IPS-NIHi7 (cell line): ENCODE results near the gene PKP2.

Experiments
- DNase-seq: peaks from one replicate; pipeline ENCODE4 v3.0.0; 2012; ENCODE audit warnings: mixed read lengths; ENCODE audit errors: extremely low spot score

Gene PKP2

DNA sequence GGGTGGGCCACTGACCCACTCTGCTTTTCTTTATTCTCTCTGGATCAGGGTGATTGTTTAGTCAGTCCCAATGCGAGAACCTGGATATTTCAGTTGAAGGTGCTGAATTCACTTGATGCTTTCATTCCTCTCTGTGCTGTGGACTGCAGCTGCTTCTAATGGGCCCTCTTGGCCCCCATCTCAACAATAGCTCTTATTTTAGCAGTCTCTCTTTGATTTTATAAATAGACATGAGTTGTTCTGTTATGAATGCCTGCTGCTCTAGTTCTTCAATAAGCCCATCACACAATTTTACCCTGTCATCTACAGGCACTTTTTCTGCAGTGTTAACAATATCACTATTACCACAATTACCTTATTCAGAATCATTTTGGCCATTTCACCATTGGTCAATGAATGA, 86.7 kb downstream of the PKP2 start:
- DNase-seq, result no peak

DNA sequence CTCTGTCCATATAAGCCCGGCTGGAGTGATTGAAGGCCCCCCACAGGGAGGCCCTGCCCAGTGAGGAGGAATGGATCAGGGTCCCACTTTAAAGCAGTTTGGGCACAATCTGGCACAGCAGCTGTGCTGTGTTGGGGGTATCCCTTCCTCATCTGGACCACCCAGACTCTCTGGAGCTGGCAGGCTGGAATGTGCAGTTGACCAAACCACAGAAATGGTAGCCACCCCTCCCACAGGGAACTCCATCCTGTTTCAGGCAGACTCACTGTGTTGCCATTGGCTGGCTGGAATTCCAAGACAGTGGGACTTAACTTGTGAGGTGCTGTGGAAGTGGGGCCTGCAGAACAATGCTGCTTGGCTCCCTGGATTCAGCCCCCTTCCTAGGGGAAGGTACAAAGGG, 87.4 kb downstream of the PKP2 start:
- no peak for DNase-seq

DNA sequence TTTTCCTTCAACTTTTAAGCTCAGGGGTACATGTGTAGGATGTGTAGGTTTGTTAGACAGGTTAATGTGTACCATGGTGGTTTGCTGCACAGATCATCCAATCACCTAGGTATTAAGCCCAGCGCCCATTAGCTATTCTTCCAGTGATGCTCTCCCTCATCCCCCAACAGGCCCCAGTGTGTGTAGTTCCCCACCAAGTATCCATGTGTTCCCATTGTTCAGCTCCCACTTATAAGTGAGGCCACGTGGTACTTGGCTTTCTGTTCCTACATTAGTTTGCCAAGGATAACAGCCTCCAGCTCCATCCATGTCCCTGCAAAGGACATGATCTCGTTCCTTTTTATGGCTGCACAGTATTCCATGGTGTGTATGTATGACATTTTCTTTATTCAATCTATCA, 92.3 kb downstream of the PKP2 start:
- DNase-seq, result no peak

DNA sequence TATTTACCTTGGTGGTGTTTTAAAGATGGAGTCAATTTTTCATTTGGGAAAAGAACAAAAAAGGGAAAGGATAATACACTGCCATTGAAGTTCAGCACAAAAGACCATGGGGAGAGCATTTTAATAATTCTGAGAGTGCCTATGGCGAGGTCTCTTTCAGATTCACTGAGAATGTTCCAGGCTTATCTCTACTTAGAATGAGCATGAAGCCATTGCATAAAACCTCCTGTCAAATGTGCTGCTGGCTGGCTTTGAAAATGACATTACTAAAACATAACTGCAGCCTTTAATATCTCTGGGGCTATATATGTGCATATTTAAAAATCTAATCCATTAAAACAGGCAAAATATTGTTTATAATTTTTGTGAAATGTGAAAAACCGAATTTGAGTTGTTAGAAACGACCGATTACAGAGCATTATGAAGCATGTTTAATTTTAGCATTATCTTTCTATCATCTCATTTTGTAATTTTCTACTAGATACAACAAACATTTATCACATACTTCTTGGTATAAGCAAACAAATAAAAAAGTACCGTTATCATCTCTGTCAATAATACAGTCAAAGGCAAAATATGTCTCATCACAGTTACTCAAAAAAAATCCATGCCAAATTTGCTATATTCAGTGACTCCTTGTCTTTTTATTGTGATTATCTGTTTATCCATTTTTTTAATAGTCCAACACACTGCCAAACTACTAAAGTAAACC, 95.2 kb downstream of the PKP2 start:
- no peak for DNase-seq

DNA sequence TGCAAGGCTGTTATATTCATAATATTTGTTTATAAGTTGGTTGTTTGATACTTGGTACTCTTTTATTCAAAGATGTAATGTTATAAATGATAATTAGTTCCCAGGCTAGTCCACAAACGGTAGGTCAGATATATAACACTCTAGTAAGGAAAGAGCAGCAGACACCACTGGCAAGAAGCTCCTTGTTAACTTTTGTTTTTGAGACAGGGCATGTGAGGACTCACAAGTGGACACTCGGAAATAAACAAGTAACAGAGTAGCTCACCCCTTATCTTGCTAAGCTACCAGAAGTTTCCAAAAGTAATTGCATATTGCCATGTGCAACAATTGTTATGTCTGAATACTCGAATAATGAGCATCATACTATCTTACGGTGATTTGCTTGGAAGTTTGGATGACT, 102.3 kb downstream of the PKP2 start:
- DNase-seq, result no peak

DNA sequence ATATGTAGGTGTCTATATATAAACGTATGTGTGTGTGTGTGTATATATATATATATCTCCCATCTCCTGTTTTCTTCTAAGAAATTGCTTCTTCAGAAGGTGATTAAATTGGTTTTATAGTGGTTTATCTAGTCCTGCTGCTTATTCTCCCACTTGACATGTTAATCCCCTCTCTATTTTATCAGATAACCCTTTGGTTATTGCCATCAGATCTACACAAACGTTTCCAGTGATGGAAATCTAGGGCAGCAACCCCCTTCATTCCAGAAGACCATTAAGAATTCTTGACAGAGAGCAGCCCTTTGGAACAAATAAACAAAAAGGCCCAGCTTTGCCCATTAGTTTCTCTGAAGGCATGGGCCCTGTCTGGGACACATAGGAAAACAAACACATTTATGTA, 106.7 kb downstream of the PKP2 start:
- no peak for DNase-seq

DNA sequence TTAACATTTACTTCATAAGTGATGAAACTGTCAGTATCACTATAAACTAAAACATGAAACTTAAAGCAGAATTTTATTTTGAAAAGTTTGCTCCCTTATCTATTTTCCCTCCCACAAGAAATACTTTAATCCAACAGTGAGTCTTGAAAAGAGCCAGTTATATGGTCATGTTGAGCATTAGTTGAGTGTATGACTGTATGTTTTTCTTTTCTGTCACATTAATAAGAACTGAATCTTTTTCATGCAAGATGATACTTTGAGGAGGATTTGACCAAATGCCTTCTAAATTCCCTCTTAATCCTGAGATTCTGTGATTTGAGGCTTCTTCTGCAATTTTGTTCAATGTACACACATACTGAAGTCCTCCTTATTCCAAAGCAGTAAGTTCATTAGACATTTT, 107.1 kb downstream of the PKP2 start:
- DNase-seq, result no peak

DNA sequence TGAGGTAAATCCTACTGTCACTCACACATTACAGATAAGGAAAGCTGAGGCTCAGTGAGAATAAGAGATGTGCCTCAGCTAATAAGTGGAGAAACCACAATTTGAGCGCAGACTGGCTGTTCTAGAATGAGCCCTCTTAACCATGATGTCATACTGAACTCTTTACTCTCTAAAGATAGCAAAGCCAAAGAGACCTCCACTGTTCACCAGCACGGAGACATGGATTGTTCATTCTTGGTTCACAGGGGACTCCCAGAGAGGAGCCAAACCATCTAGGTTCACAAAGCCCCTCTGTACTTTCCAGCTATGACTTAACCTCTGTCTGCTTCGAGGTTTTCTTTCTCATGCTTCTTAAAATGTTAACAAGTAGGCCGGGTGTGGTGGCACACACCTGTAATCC, 108.2 kb downstream of the PKP2 start:
- no peak for DNase-seq

DNA sequence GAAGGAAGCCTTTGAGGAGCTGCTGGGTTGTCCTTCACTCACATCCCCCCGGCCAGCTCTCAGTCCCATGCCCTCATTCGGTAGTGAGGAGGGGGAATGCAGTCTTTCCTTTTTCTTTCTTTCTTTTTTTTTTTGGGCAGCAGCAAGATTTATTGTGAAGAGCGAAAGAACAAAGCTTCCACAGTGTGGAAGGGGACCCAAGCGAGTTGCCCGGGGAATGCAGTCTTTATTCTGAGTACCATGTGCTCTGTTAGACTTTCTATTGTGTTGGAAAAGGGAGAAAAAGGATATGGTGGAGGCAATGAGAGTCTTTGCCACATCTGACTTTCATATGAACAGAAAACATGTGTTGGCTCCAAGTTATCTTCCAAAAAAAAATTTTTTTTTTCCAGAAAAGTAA, 111.0 kb downstream of the PKP2 start:
- no peak for DNase-seq

DNA sequence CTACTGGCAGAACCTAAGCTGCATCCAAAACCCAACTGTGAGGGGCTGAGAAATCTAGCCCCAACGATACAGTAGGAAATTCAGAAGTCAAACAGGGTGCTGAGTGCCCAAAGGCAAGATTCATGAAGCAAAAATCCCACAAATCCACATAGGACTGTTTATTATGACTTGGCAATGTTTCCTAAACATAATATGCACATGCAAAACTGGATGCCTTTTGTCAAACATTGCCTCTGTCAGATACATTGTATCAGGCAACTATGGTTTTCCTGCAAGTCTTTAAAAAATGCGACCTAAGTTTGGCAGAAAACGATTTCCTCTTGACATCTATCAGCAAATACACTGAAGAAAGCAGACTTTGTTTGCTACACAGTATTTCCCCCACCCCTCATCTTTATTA, 113.5 kb downstream of the PKP2 start:
- no peak for DNase-seq

DNA sequence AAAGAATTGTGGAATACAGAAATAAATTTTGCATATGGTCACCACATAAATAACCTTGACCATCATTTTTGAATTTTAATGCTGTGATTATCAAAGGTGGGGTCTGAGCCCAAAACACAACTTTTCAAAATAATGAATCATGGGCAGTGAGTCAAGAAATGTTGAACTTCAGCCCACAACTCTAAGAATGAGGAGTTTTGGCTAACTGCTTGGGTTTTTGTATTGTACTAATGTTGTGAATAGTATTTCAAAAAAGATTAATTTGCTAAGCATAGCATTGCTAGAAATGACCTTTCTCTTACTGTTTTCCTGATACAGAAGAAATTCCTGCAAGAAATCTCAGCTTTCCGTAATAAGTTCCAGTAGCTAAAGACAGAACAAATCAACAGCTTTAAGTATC, 116.5 kb downstream of the PKP2 start:
- DNase-seq, result no peak

DNA sequence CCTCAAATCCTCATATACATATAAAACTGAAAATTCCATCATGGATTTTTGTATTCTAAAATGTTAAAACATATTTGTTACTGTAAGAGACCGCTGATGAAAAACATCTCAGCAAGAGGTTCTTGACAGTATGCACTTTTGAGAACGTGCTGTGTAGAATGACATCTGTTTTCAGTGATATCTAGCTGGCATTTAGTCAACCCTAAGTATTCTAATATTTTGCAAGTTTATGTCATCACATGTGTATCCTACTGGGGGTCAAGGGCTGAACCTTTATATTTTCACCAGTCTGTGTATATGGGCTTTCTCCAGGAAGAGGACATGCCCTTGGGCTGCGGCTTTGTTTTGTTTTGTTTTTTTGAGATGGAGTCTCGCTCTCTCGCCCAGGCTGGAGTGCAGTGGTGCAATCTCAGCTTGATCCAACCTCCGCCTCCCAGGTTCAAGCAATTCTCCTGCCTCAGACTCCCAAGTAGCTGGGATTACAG, 118.8 kb downstream of the PKP2 start:
- DNase-seq, result no peak

DNA sequence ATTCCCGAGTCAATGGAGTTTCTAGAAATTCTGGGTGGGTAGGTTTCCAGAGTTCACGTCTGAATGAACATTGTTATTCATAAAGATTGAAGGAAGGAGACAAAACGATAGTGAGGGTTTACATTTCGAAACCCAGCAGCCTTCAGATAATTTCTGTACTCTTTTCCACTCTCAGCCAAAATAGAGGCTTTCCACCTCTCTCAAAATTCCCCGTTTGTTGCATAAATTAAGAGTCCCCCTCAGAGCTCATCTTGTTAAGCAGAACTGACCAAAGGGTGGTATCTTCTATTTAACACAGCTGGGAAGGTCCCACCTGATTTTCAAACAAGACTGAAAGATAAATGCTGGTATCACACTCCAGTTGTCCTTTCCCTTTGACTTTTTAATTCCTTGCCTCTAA, 119.4 kb downstream of the PKP2 start:
- no peak for DNase-seq

DNA sequence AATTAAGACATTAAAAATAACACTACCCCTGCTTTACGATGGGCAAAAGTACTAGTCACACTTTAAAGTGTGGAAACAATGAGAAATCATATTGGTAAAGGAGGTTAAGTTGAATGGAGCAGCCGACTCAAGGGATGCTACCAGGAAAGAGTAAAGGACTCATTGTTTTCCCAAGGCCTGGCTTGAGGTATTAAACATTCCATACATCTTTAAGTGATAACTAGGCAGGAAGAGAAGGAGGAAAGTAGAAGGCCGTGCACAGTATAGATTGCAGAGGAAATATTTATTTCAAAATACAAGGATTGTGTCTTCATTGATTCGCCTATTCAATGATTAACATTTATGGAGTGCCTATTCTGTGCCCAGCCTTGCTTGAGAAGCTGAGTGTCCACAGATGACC, 120.3 kb downstream of the PKP2 start:
- no peak for DNase-seq

DNA sequence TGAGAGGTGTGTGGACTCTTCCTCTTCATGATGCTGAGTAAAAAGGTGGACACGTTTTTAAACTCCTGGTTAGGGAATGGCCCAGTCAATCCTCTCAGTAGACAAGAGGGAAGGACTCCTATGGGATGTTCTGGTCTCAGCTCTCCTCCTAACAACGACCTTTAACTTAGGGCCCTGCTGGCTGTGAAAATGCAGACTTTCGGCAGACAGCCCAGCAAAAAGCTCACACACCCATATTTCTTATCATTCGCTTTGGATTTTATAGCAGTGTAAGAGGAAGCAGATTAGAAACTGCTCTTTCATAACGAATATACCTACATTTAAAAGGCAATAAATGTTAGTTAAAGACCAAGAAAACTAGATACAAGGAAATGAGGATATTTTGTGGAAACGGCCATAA, 122.9 kb downstream of the PKP2 start:
- DNase-seq, result no peak

DNA sequence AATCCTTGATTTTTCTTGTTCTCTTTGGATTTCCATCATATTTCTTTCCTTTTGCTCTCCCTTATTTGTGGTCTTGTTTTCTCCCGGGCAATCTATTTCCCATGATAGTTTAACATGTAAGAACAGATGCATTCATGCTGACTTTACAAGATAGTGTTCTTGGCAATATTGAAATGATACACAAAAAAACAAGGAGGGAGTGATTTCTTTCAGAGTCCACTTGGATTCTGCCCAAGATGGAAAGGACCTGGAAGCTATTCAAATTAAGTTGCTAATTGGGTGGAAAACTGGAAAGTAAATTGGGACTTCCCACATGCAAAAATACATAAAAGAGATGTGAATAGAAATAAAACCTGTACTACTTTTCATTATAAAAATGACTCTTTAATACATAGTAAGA, 126.4 kb downstream of the PKP2 start:
- no peak for DNase-seq

DNA sequence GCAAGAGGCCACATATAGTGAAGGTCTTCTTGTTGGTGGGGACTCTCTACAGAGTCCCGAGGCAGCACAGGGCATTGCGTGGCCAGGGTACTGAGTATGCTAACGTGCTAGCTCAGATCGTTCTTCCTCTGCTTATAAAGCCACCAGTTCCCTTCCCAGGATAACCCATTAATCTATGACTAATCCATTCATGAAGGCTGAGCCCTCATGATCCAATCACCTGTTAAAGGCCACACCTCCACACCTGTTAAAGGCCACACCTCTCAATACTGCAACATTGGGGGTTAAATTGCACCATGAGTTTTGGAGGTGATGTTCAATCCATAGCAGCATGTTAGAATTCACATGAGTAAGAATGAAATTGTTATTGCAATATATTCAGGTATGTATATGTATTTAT, 128.1 kb downstream of the PKP2 start:
- DNase-seq, result no peak

DNA sequence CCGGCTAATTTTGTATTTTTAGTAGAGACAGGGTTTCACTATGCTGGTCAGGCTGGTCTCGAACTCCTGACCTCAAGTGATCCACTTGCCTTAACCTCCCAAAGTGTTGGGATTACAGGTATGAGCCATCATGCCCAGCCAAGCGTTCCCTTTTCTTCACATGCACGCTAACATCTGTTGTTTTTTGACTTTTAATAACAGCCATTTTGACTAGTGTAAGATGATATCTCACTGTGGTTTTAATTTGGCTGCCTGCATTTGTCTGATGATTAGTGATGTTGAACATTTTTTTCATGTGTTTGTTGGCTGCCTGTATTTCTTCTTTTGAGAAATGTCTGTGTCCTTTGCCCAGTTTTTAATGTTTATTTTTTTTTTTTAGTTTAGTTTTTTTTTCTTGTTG, 130.7 kb downstream of the PKP2 start:
- DNase-seq, result no peak

DNA sequence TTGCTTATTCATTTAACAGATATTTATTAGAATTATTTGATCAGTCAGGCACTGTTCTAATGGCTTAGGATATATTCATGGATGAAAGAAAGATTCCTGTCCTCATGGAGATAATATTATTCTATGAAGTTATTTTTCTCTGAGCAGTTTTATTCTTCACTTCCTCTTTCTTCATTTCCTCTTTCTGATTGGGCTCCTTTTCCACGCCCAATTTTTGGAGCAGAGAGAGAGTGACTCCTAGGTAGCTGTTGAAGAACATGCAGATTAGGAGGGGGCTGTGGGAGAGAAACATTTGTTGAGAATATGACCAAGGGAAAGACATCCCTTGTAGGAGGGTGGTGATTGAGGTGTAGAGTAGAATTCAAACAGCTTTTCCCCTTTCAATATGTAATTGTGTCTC, 134.9 kb downstream of the PKP2 start:
- no peak for DNase-seq

DNA sequence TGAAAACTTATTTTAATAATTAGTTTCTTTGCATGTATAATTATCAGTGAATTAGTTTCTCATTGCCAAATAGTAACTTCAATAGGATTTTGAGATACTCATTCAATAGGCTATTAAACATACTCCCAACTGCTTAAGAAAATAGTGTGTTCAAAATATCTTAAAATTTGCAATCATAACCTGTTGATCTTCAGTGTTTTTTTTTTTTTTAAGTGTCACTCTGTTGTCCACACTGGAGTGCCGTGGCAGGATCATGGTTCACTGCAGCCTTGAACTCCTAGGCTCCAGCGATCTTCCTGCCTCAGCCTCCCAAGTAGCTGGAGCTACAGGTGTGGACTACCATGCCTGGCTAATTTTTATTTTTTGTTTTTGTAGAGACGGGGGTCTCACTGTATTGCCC, 139.4 kb downstream of the PKP2 start:
- no peak for DNase-seq

DNA sequence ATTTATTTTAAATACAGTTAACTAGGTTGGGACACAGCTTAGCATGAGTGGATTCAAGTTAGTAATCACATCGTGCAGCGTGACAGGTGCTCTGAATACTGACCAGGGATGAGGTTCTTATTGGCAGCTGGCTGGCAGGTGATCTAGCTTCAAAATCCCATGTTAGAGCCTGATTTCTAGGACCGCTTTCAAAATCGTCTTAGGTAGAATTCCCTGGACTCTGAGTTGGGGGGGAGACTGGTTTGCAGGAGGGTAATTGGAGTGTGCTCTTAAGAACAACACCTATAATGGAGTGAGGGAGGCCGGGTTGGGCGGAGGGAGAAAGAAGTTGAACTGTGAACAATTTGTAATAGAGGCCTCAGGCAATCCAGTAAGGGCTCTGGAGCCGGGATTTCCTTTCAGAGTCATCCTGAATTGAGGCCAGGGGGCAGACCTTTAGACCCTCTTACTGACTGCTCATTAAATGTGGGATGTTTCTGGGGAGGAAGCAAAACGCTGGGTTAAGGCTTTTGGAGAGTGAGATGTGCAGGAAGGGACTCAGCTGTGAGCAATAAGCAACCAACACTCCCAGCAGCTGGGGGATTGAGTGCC, 140.0 kb downstream of the PKP2 start:
- DNase-seq, result no peak

DNA sequence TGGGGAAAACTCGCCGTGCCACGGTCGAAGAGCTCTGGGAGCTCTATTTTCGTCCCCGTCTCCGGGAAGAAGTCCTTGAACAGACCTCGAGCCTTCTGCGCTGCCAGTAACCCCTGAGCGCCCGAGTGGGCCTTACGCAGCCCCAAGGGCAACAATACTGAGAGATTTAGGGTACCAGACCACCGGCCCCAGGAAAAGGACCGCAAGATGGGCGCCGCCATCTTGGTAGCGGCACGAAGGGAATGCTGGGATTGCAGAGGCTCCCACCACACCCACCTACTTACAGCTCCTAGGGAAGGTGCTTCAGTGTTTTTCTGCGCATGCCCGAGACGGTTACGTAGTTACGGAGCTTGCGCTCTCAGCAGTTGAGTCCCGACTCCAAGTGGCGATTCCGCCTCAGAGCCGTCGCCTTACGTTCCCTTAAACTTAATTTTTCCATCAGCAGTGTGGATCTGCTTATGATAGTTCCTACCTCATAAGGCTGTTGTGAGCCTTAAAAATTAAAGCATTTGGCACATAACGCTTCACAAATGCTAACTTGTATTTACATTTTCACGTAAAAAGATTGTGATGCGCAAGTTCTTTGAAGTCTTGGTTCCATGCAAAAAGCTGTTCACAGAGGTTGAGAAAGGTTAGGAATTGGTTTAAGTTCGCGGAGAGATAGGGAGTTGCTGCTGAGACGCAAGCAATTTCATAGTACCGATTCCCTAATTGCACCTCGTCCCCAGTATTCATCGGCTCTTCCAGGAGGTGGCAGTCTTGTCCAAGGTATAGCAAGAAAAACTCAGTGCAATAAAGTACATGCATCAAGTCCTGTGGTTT, 140.7 kb downstream of the PKP2 start, which contains the start of gene YARS2:
Gene YARS2, minus strand, starts transcription at position 244 of the 822 bp plus-strand sequence. Its CDS starts 23 bp downstream, at position 221.
- peak; percentile 92 for DNase-seq
